HG03442 (cell line): ENCODE data around the gene ORC3.
"Not testable (repeated sequence)": the region's sequence is repeated elsewhere in the genome, so short reads cannot be mapped to it uniquely, and the experiment has no call there.

ENCODE experiments used
- ATAC-seq: cut with Tn5 transposase; IDR thresholded peaks from one replicate; pipeline ENCODE4 v1.9.1; 2021; ENCODE audit warnings: mild to moderate bottlenecking, moderate library complexity; ENCODE audit not compliant: unreplicated experiment

Gene ORC3

GRCh38 chr6:87590990-87591389 lies 1.1 kb downstream of the ORC3 start:
- no peak for ATAC-seq

GRCh38 chr6:87600576-87600975 lies 10.6 kb downstream of the ORC3 start:
- no peak for ATAC-seq

- ATAC-seq: no peak
Observed at GRCh38 chr6:87606199-87606598, 16.3 kb downstream of the ORC3 start.

- ATAC-seq: no peak
Observed at GRCh38 chr6:87608802-87609201, 18.9 kb downstream of the ORC3 start.

- not testable (repeated sequence) for ATAC-seq
Observed at GRCh38 chr6:87613018-87613417, 23.1 kb downstream of the ORC3 start.

- ATAC-seq: no peak
Observed at GRCh38 chr6:87617405-87617804, 27.5 kb downstream of the ORC3 start.

GRCh38 chr6:87618531-87618930 lies 28.6 kb downstream of the ORC3 start:
- no peak for ATAC-seq

- no peak for ATAC-seq
Observed at GRCh38 chr6:87623248-87623647, 33.3 kb downstream of the ORC3 start.

GRCh38 chr6:87628424-87628823 lies 38.5 kb downstream of the ORC3 start:
- ATAC-seq: no peak

GRCh38 chr6:87628881-87629280 lies 38.9 kb downstream of the ORC3 start:
- ATAC-seq: no peak

GRCh38 chr6:87630746-87631145 lies 40.8 kb downstream of the ORC3 start:
- ATAC-seq: no peak

- no peak for ATAC-seq
Observed at GRCh38 chr6:87633851-87634250, 43.9 kb downstream of the ORC3 start.

GRCh38 chr6:87636315-87636714 lies 46.4 kb downstream of the ORC3 start:
- no peak for ATAC-seq

GRCh38 chr6:87637106-87637505 lies 47.2 kb downstream of the ORC3 start:
- no peak for ATAC-seq

GRCh38 chr6:87639373-87639772 lies 49.4 kb downstream of the ORC3 start:
- no peak for ATAC-seq

- ATAC-seq: no peak
Observed at GRCh38 chr6:87641065-87641692, 51.2 kb downstream of the ORC3 start.

- ATAC-seq: no peak
Observed at GRCh38 chr6:87645080-87645479, 55.1 kb downstream of the ORC3 start.

- no peak for ATAC-seq
Observed at GRCh38 chr6:87653074-87653962, 63.4 kb downstream of the ORC3 start.

- ATAC-seq: no peak
Observed at GRCh38 chr6:87654122-87654521, 64.2 kb downstream of the ORC3 start.

GRCh38 chr6:87654875-87655454 lies 65.0 kb downstream of the ORC3 start:
- no peak for ATAC-seq

GRCh38 chr6:87655824-87656223 lies 65.9 kb downstream of the ORC3 start:
- no peak for ATAC-seq

GRCh38 chr6:87656857-87657256 lies 66.9 kb downstream of the ORC3 start:
- no peak for ATAC-seq
